ENCODE data around the gene ZSCAN31. TPM values are rescaled to one million over a fixed set of nuclear protein-coding genes. Genes with fewer than 3 reads are reported as not detected.
A peak's percentile ranks its signal among the peaks of the same experiment; 100 is the strongest.

ZSCAN31 gene
- total and polyA plus RNA-seq, 9 of the 15 experiments (the other 6 are each of a cell fraction or from before 2014, with no cell fraction given): 3.9 to 12.1 (median 7.0) TPM

DNA sequence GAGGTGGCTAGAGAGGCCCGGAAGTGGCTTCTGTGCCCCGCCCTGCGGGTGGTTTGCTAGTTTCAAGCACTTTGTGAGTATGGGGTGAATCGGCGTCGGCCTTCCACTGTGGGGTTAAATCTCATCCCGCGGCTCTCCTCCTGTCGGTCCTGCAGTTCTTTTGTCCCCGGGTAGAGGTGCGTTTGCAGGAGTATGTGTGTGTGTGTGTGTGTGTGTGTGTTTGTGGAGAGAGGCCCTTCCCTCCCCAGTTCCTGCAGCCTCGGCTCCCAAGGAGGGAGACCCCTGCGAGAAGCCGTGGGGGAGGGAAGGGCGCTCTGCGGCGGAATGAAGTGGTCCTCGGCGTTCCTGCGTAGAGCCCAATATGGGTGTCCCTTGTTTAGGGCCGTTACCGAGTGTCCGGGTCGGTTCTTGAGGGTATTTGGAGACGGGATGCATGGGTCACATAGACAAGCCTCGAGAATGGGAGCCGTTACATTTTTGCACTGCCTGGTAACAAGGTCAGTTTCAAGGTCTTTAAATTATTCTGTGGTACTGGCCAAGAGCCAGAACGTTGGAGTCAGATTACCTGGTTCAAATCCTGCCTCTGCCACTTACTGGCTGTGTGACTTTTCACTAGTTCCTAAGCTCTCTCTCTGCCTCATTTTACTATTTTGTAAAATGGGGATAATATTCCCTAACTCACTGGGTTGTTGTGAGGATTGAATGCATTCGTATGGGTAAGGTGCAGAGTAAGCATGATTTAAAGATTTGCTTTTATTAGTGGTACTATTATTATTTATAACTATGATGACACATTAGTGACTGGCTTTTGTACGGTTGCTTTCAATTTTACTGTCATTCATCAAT, 14.2 kb upstream of the ZSCAN31 start, which contains the start of gene ZKSCAN3 (continued):
- TF ChIP-seq CHD1 (IDR thresholded peaks at IDR 0.05; ENCODE audit: low read length) (peak; percentile 68), ZNF584 (CRISPR knock-in tag; IDR thresholded peaks at IDR 0.05; ENCODE audit: low read depth) (no peak; the same call in 1 of the 2 replicates), ILF3 (IDR thresholded peaks at IDR 0.05; ENCODE audit: borderline replicate concordance) (no peak), FOXM1 (IDR thresholded peaks at IDR 0.05; ENCODE audit: low read depth) (no peak; the same call in none of the 2 replicates), FOXM1 (CRISPR knock-in tag; IDR thresholded peaks at IDR 0.05; ENCODE audit: low read depth) (no peak), ZBTB17 (CRISPR knock-in tag; IDR thresholded peaks at IDR 0.05) (peak; percentile 59; the same call in 1 of the 2 replicates), ZNF695 (CRISPR knock-in tag; IDR thresholded peaks at IDR 0.05) (0 out of 2 replicates have a peak, but pooled peaks have one; percentile 8), MAFF (IDR thresholded peaks at IDR 0.05; ENCODE audit: low read length) (no peak; the same call in 1 of the 2 replicates), NR2F6 (CRISPR knock-in tag; IDR thresholded peaks at IDR 0.05) (peak; percentile 63; the same call in 1 of the 2 replicates), SIN3A (IDR thresholded peaks at IDR 0.05; ENCODE audit: borderline replicate concordance in 2 of 2, control insufficient read depth in 1 of 2, low read depth in 2 of 2, low read length in 2 of 2) (peak in 1 of 2 experiments; percentile 68; a peak in 1 of 4 replicates), SMAD1 (IDR thresholded peaks at IDR 0.05; ENCODE audit: low read depth, low read length, partially characterized antibody) (peak; percentile 82), NBN (IDR thresholded peaks at IDR 0.05; ENCODE audit: low read depth) (peak; percentile 99), ZNF766 (CRISPR knock-in tag; conservative IDR thresholded peaks at IDR 0.05) (peak; percentile 70), ZBED1 (IDR thresholded peaks at IDR 0.05) (peak; percentile 87), ETV5 (CRISPR knock-in tag; IDR thresholded peaks at IDR 0.05; ENCODE audit: low read depth) (peak; percentile 98), FIP1L1 (IDR thresholded peaks at IDR 0.05; ENCODE audit: low read depth, low read length, poor library complexity, severe bottlenecking) (no peak)
- TF ChIP-seq, protein P1, sequence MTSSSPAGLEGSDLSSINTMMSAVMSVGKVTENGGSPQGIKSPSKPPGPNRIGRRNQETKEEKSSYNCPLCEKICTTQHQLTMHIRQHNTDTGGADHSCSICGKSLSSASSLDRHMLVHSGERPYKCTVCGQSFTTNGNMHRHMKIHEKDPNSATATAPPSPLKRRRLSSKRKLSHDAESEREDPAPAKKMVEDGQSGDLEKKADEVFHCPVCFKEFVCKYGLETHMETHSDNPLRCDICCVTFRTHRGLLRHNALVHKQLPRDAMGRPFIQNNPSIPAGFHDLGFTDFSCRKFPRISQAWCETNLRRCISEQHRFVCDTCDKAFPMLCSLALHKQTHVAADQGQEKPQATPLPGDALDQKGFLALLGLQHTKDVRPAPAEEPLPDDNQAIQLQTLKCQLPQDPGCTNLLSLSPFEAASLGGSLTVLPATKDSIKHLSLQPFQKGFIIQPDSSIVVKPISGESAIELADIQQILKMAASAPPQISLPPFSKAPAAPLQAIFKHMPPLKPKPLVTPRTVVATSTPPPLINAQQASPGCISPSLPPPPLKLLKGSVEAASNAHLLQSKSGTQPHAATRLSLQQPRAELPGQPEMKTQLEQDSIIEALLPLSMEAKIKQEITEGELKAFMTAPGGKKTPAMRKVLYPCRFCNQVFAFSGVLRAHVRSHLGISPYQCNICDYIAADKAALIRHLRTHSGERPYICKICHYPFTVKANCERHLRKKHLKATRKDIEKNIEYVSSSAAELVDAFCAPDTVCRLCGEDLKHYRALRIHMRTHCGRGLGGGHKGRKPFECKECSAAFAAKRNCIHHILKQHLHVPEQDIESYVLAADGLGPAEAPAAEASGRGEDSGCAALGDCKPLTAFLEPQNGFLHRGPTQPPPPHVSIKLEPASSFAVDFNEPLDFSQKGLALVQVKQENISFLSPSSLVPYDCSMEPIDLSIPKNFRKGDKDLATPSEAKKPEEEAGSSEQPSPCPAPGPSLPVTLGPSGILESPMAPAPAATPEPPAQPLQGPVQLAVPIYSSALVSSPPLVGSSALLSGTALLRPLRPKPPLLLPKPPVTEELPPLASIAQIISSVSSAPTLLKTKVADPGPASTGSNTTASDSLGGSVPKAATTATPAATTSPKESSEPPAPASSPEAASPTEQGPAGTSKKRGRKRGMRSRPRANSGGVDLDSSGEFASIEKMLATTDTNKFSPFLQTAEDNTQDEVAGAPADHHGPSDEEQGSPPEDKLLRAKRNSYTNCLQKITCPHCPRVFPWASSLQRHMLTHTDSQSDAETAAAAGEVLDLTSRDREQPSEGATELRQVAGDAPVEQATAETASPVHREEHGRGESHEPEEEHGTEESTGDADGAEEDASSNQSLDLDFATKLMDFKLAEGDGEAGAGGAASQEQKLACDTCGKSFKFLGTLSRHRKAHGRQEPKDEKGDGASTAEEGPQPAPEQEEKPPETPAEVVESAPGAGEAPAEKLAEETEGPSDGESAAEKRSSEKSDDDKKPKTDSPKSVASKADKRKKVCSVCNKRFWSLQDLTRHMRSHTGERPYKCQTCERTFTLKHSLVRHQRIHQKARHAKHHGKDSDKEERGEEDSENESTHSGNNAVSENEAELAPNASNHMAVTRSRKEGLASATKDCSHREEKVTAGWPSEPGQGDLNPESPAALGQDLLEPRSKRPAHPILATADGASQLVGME (CRISPR knock-in tag; IDR thresholded peaks at IDR 0.05): peak; percentile 71; the same call in 1 of the 2 replicates
- TF ChIP-seq, protein P2, sequence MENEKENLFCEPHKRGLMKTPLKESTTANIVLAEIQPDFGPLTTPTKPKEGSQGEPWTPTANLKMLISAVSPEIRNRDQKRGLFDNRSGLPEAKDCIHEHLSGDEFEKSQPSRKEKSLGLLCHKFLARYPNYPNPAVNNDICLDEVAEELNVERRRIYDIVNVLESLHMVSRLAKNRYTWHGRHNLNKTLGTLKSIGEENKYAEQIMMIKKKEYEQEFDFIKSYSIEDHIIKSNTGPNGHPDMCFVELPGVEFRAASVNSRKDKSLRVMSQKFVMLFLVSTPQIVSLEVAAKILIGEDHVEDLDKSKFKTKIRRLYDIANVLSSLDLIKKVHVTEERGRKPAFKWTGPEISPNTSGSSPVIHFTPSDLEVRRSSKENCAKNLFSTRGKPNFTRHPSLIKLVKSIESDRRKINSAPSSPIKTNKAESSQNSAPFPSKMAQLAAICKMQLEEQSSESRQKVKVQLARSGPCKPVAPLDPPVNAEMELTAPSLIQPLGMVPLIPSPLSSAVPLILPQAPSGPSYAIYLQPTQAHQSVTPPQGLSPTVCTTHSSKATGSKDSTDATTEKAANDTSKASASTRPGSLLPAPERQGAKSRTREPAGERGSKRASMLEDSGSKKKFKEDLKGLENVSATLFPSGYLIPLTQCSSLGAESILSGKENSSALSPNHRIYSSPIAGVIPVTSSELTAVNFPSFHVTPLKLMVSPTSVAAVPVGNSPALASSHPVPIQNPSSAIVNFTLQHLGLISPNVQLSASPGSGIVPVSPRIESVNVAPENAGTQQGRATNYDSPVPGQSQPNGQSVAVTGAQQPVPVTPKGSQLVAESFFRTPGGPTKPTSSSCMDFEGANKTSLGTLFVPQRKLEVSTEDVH (IDR thresholded peaks at IDR 0.05; ENCODE audit: low read depth, partially characterized antibody): peak; percentile 79

Measured in K562 (cell line).